Naive thymus-derived CD4-positive, alpha-beta T cell (primary cell): ENCODE results near the gene BIRC3. TPM values are rescaled to one million over a fixed set of nuclear protein-coding genes. Genes with fewer than 3 reads are reported as not detected.

ENCODE experiments used
- ATAC-seq: fragments of 150-1000 bp; cut with Tn5 transposase; 2 replicates; pipeline ENCODE4 v1.10.0; 2021; ENCODE audit warnings: mild to moderate bottlenecking, moderate library complexity
- CTCF ChIA-PET: fragments of 350-600 bp; sonication (Branson Sonifier 250); formaldehyde crosslinking; loops from one replicate; lab custom pipeline; 2021; ENCODE audit warnings: antibody characterized with exemption; lab: Charles Lee
- POLR2A ChIA-PET: fragments of 350-600 bp; sonication (Branson Sonifier 250); formaldehyde crosslinking; loops from one replicate; lab custom pipeline; 2021; ENCODE audit warnings: antibody characterized with exemption, inconsistent platforms; lab: Charles Lee
- DNase-seq, 9 donors: peaks; one replicate each; pipeline versions ENCODE4 v3.0.0 to v3.0.0-alpha.2; 2020 to 2022; ENCODE audit warnings: mixed read lengths in 1 of 9
- H3K27ac ChIP-seq: one replicate; pipeline ENCODE4 v1.7.0; 2013; ENCODE audit warnings: mild to moderate bottlenecking, low read depth, low read length, moderate library complexity
- H3K27me3 ChIP-seq, 2 donors: one replicate each; pipeline ENCODE4 v1.7.0; 2013; ENCODE audit warnings: low read length in 2 of 2, mild to moderate bottlenecking in 2 of 2, moderate library complexity in 2 of 2; ENCODE audit not compliant: control insufficient read depth in 2 of 2, insufficient read depth in 2 of 2
- H3K36me3 ChIP-seq, 3 experiments: 1 replicate in 2 of 3; 2 replicates in 1 of 3; pipeline ENCODE4 v1.7.0; 2013; ENCODE audit warnings: low read length in 3 of 3, mild to moderate bottlenecking in 3 of 3, moderate library complexity in 1 of 3; ENCODE audit not compliant: insufficient read depth in 3 of 3, control insufficient read depth in 2 of 3
- H3K4me1 ChIP-seq, 2 donors: one replicate each; pipeline ENCODE4 v1.7.0; 2013; ENCODE audit warnings: low read length in 2 of 2, mild to moderate bottlenecking in 2 of 2, moderate library complexity in 1 of 2; ENCODE audit not compliant: control insufficient read depth in 2 of 2, insufficient read depth in 2 of 2
- H3K4me3 ChIP-seq: 2 replicates; pipeline ENCODE4 v1.7.0; 2013; ENCODE audit warnings: mild to moderate bottlenecking, low read length
- H3K9me3 ChIP-seq, 3 experiments: 1 replicate in 2 of 3; 2 replicates in 1 of 3; pipeline ENCODE4 v1.7.0; 2013; ENCODE audit warnings: low read length in 3 of 3; ENCODE audit not compliant: control insufficient read depth in 2 of 3
- H3K27ac Mint-ChIP-seq, 9 donors: one replicate each; pipeline ENCODE4 v1.8.0; 2020 to 2022; ENCODE audit warnings: mixed read lengths in 9 of 9, mild to moderate bottlenecking in 8 of 9, moderate library complexity in 5 of 9, inconsistent platforms in 2 of 9
- H3K27me3 Mint-ChIP-seq, 5 donors: one replicate each; pipeline ENCODE4 v1.8.0; 2021 to 2022; ENCODE audit warnings: mixed read lengths in 5 of 5, mild to moderate bottlenecking in 1 of 5
- H3K36me3 Mint-ChIP-seq, 5 donors: one replicate each; pipeline ENCODE4 v1.8.0; 2020 to 2022; ENCODE audit warnings: mixed read lengths in 5 of 5, mild to moderate bottlenecking in 3 of 5, inconsistent platforms in 1 of 5
- H3K4me1 Mint-ChIP-seq, 7 donors: one replicate each; pipeline ENCODE4 v1.8.0; 2020 to 2022; ENCODE audit warnings: mixed read lengths in 7 of 7, mild to moderate bottlenecking in 3 of 7, inconsistent platforms in 1 of 7
- H3K4me3 Mint-ChIP-seq, 10 donors: one replicate each; pipeline ENCODE4 v1.8.0; 2020 to 2022; ENCODE audit warnings: mild to moderate bottlenecking in 10 of 10, mixed read lengths in 10 of 10, moderate library complexity in 6 of 10, inconsistent platforms in 2 of 10
- H3K9me3 Mint-ChIP-seq, 11 donors: one replicate each; pipeline ENCODE4 v1.8.0; 2020 to 2022; ENCODE audit warnings: mixed read lengths in 11 of 11, mild to moderate bottlenecking in 4 of 11, inconsistent platforms in 1 of 11, moderate library complexity in 1 of 11
- intact Hi-C, 2 donors: fragments of 100-400 bp; cut with micrococcal nuclease; formaldehyde crosslinking; loops; one replicate each; pipeline ENCODE4 v1.15.1; 2023
- polyA plus RNA-seq, 2 donors: library from polyadenylated mRNA; unstranded; fragments of 300-500 nt; fragmentation: Illumina TruSeq; gene quantifications; one replicate each; pipeline ENCODE4 v1.2.3, GENCODE V29; 2021
- total RNA-seq, 6 experiments: library from RNA in 5 of 6; stranded (reverse) in 5 of 6; gene quantifications; 1 replicate in 5 of 6; 2 replicates in 1 of 6; pipeline ENCODE4 v1.2.3 and lab custom pipeline; 2021 to 2026

BIRC3 gene
- total and polyA plus RNA-seq, 7 experiments from 2014 or later: 18.8 to 160 (median 68.1) TPM

DNA sequence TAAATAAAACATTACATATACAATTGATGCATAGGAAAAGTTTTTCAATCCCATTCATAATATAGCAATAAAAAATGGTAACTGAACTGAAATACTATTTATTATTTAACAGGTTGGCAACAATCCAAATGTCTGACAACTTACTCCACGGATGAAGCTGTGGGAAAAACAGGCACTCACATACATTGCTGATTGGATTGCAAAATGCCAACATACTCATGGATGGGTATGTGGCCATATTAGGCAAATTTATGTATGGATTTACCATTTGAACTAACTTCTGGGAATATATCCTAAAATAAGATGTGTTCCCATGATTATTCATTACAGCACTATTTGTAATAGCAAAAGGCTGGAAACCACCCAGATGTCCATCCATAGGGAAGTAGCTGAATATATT lies 26.5 kb downstream of the BIRC3 start:
- H3K27me3 ChIP-seq: no peaks in the 10 kb centered on the region
- H3K27ac ChIP-seq: no peak overlapping the region
- Mint-ChIP-seq H3K27me3 (no peaks in the 10 kb centered on the region), H3K4me3 (no peak overlapping the region), H3K27ac (peak overlapping the region in 1 of 9 donors; percentile 100), H3K9me3 (peaks cover 0 to 1% (median 0%) of the 10 kb centered on the region in 11 donors), H3K4me1 (peaks cover 19 to 43% (median 31%) of the 10 kb centered on the region in 7 donors), H3K36me3 (peaks cover 0 to 9% (median 0%) of the 10 kb centered on the region in 5 donors)
- peaks cover 0 to 12% (median 0%) of the 10 kb centered on the region in 3 experiments for H3K36me3 ChIP-seq
- no peaks in the 10 kb centered on the region for H3K9me3 ChIP-seq
- ChIA-PET CTCF (interaction anchor here (0.5 to 3.7 kb wide), 9 partner anchors 15 to 269 kb away, joined by 3 to 52 read pairs (median 5); no protein-coding TSS in a partner anchor), POLR2A (interaction anchor here (0.7 to 2.1 kb wide), 6 partner anchors 16 to 108 kb away, joined by 3 to 9 read pairs (median 5); no protein-coding TSS in a partner anchor)
- intact Hi-C loops: no loop called here
- DNase-seq: no peak
- H3K4me1 ChIP-seq: peaks cover 10 to 15% of the 10 kb centered on the region in 2 donors
- no peak overlapping the region for H3K4me3 ChIP-seq
- ATAC-seq: no peak

DNA sequence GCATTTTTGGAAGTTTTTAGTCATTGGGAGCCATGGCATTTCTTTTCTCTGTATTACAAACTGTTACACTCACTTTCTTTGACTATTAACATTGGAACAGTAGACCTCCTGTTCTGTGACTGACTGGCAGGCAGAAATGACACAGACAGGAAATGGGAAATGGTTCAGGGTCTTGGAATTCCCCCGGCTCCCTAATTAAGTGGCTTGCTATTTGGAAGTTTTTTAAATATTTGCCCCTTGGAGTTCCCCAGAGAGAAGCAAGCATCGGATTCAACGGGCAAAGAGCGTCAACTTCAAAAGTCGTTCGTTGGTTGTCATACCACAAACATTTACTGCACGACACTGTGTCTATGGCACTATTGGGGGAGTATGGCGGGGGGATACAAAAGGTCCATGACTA lies 28.6 kb downstream of the BIRC3 start:
- Histone ChIP-seq H3K4me1 (peaks cover 17 to 18% of the 10 kb centered on the region in 2 donors), H3K27me3 (no peaks in the 10 kb centered on the region), H3K36me3 (peaks cover 0 to 11% (median 0%) of the 10 kb centered on the region in 3 experiments), H3K9me3 (no peaks in the 10 kb centered on the region), H3K27ac (peak overlapping the region; percentile 99), H3K4me3 (peak overlapping the region; percentile 96)
- peak overlapping the region; percentile 97 to 100 (median 99) for H3K27ac Mint-ChIP-seq
- ATAC-seq: no peak
- H3K9me3 Mint-ChIP-seq: peaks cover 0 to 1% (median 0%) of the 10 kb centered on the region in 11 donors
- H3K4me1 Mint-ChIP-seq: peaks cover 29 to 48% (median 44%) of the 10 kb centered on the region in 7 donors
- peak overlapping the region; percentile 81 to 98 (median 96) for H3K4me3 Mint-ChIP-seq
- DNase-seq: peak in 1 of 9 donors; percentile 35
- peaks cover 0 to 16% (median 1%) of the 10 kb centered on the region in 5 donors for H3K36me3 Mint-ChIP-seq
- intact Hi-C loops: loop anchor here (1.0 to 5.0 kb wide), 5 partner anchors 39 to 434 kb away; no protein-coding TSS in a partner anchor
- no peaks in the 10 kb centered on the region for H3K27me3 Mint-ChIP-seq
- ChIA-PET CTCF (interaction anchor here (0.6 to 1.4 kb wide), 2 partner anchors 58 to 106 kb away, joined by 3 to 4 read pairs; no protein-coding TSS in a partner anchor), POLR2A (interaction anchor here (1.0 to 2.1 kb wide), 5 partner anchors 17 to 106 kb away, joined by 3 to 9 read pairs (median 4); no protein-coding TSS in a partner anchor)

DNA sequence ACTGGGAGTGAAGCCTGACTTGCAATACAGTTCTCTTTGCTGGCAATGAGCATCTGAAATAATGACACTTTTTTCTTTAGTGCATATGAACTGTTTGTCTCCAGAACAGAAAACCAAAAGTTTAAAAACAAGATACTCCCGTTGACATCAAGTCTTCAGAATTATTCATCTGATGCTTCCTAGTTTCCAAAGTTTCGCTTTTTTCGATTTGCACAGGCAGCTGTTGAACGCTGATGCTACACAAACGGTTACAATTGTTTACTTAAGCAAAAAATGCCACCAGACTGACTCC lies 29.1 kb downstream of the BIRC3 start:
- Mint-ChIP-seq H3K27ac (peak overlapping the region; percentile 97 to 100 (median 99)), H3K9me3 (peaks cover 0 to 3% (median 0%) of the 10 kb centered on the region in 11 donors), H3K4me3 (peak overlapping the region; percentile 81 to 98 (median 96)), H3K4me1 (peaks cover 31 to 48% (median 43%) of the 10 kb centered on the region in 7 donors), H3K27me3 (no peaks in the 10 kb centered on the region), H3K36me3 (peaks cover 0 to 19% (median 5%) of the 10 kb centered on the region in 5 donors)
- peaks cover 17 to 18% of the 10 kb centered on the region in 2 donors for H3K4me1 ChIP-seq
- no peaks in the 10 kb centered on the region for H3K27me3 ChIP-seq
- no peak for ATAC-seq
- intact Hi-C loops: loop anchor here (1.0 to 5.0 kb wide), 5 partner anchors 39 to 434 kb away; no protein-coding TSS in a partner anchor
- ChIA-PET POLR2A (interaction anchor here (1.5 kb wide), 1 partner anchor 56 kb away, joined by 4 read pairs; no protein-coding TSS in a partner anchor), CTCF (interaction anchor here (0.6 kb wide), 1 partner anchor 59 kb away, joined by 3 read pairs; no protein-coding TSS in a partner anchor)
- H3K27ac ChIP-seq: peak overlapping the region; percentile 99
- no peaks in the 10 kb centered on the region for H3K9me3 ChIP-seq
- DNase-seq: no peak
- H3K36me3 ChIP-seq: peaks cover 0 to 11% (median 0%) of the 10 kb centered on the region in 3 experiments
- H3K4me3 ChIP-seq: peak overlapping the region; percentile 96

DNA sequence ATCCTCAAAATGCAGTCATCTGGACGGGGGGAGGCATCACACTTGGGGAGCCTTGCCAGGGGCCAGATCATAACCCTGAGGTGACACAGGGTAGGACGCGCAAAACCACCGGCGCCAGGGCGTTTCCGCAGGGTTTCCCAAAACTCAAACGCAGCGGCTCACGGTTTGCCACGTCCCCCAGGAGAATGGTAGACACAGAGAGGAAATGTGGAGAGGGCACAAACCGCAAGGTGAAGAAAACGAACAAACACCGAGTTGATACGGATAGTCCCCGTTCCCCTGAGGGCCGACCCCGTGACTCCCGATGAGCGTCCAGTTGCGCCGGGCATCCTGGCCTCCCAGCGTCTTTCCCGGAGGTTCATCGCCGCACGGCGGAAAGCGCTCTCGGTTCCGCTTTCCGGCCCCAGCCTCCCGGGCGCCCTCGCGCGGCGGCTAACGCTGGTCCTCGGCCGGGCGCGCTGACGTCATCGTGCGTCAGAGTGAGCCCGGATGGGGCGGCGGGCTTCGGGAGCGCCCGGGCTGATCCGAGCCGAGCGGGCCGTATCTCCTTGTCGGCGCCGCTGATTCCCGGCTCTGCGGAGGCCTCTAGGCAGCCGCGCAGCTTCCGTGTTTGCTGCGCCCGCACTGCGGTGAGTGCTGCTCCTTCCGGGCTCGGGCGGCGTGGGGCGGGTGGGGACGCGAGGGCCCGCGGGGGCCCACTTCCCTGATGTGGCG lies 29.6 kb downstream of the BIRC3 start, which contains the start of gene BIRC2:
TSS of gene BIRC2 (plus strand) at position 467 of the 714 bp plus-strand sequence. CDS start 2,641 bp downstream, outside the sequence.
- H3K36me3 Mint-ChIP-seq: peaks cover 0 to 22% (median 8%) of the 10 kb centered on the region in 5 donors
- peak within 1 kb of the TSS; percentile 99 for H3K27ac ChIP-seq
- peak within 1 kb of the TSS; percentile 96 for H3K4me3 ChIP-seq
- CTCF ChIA-PET: interaction anchor here (0.6 to 1.1 kb wide), 2 partner anchors 14 to 20 kb away, joined by 3 to 9 read pairs; no protein-coding TSS in a partner anchor
- peaks cover 29 to 48% (median 44%) of the 10 kb centered on the region in 7 donors for H3K4me1 Mint-ChIP-seq
- no peaks in the 10 kb centered on the region for H3K27me3 ChIP-seq
- intact Hi-C loops: loop anchor here (1.0 to 5.0 kb wide), 13 partner anchors 14 to 762 kb away; partner anchors contain the start of genes BIRC3 (in 2 of the 2), DYNC2H1 (in 1 of the 2) and TMEM123 (in 1 of the 2)
- ATAC-seq: peak; percentile 91
- peak; percentile 93 to 98 (median 95) for DNase-seq
- peak within 1 kb of the TSS; percentile 81 to 98 (median 96) for H3K4me3 Mint-ChIP-seq
- H3K27ac Mint-ChIP-seq: peak within 1 kb of the TSS; percentile 97 to 100 (median 99)
- POLR2A ChIA-PET: interaction anchor here (1.5 to 4.4 kb wide), 2 partner anchors 13 to 57 kb away, joined by 4 to 55 read pairs; no protein-coding TSS in a partner anchor
- H3K36me3 ChIP-seq: peaks cover 0 to 15% (median 0%) of the 10 kb centered on the region in 3 experiments
- no peaks in the 10 kb centered on the region for H3K27me3 Mint-ChIP-seq
- peaks cover 17% of the 10 kb centered on the region in 2 donors for H3K4me1 ChIP-seq
- H3K9me3 ChIP-seq: no peaks in the 10 kb centered on the region
- peaks cover 0 to 1% (median 0%) of the 10 kb centered on the region in 11 donors for H3K9me3 Mint-ChIP-seq

DNA sequence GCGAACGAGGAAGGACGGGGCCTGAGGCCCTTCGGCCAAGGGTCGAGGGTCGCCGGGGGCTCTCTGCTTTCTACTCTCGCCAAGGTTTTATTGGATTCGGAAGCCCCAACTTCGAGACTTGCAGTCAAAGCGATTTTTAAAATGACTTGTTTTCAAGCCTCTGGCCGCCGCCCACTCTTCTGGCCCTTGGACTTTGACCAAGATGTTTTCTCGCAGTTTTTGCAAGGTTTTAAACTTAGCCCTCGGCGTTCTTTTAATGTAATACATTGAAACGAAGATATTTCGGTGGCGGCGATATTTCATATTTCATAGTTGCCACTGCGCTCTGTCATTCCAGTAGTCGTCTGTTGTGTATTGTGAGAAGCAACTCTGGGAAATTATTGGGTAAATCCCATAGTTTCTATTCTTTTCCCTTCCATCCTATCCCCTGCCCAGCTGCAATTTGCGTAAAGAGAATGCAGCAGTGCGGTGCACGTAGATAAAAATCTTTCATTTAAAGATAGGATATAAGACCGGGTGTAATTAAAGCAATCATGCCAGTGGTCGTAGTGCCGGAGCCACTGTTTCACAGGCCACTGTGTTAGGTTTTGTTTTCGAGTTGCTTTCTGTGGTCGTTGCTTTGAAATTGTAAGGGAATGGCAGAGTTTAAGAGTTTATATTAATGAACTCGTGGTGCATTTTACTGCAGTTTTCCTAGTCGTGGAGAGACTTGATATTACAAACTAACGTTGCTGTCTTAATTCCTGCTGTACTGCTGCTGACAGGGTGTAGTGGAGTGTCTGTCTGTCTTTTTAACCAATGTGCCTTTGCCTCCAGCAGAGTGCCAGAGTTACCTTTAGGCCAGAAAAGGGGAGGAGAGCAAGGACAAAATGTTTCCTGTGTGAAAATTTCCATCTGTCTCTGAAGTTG lies 30.4 kb downstream of the BIRC3 start:
- peak overlapping the region; percentile 81 to 98 (median 96) for H3K4me3 Mint-ChIP-seq
- H3K36me3 Mint-ChIP-seq: peaks cover 0 to 23% (median 10%) of the 10 kb centered on the region in 5 donors
- no peaks in the 10 kb centered on the region for H3K27me3 Mint-ChIP-seq
- intact Hi-C loops: loop anchor here (1.0 to 5.0 kb wide), 13 partner anchors 14 to 762 kb away; partner anchors contain the start of genes BIRC3 (in 2 of the 2), DYNC2H1 (in 1 of the 2) and TMEM123 (in 1 of the 2)
- Histone ChIP-seq H3K27ac (peak overlapping the region; percentile 99), H3K36me3 (peaks cover 0 to 15% (median 0%) of the 10 kb centered on the region in 3 experiments), H3K9me3 (no peaks in the 10 kb centered on the region), H3K4me1 (peaks cover 15 to 17% of the 10 kb centered on the region in 2 donors), H3K27me3 (no peaks in the 10 kb centered on the region), H3K4me3 (peak overlapping the region; percentile 96)
- H3K4me1 Mint-ChIP-seq: peaks cover 27 to 47% (median 43%) of the 10 kb centered on the region in 7 donors
- DNase-seq (peak in 7 of 9 donors; percentile 32 to 42 (median 38)), ATAC-seq (no peak)
- ChIA-PET POLR2A (interaction anchor here (1.0 to 4.4 kb wide), 5 partner anchors 12 to 103 kb away, joined by 3 to 55 read pairs (median 6); no protein-coding TSS in a partner anchor), CTCF (interaction anchor here (0.6 to 1.1 kb wide), 4 partner anchors 13 to 52 kb away, joined by 3 to 9 read pairs (median 4); no protein-coding TSS in a partner anchor)
- H3K9me3 Mint-ChIP-seq: peaks cover 0 to 1% (median 0%) of the 10 kb centered on the region in 11 donors
- peak overlapping the region; percentile 97 to 100 (median 99) for H3K27ac Mint-ChIP-seq
